Uterus (tissue), 4 donors: Measurements from ENCODE around the gene CD109. TPM values are rescaled to one million over a fixed set of nuclear protein-coding genes. Genes with fewer than 3 reads are reported as not detected.
A peak's percentile ranks its signal among the peaks of the same experiment; 100 is the strongest.

Experiments
- DNase-seq, 2 donors: peaks; one replicate each; pipeline ENCODE4 v3.0.0-alpha.2; 2019 to 2020
- H3K27ac ChIP-seq, 2 donors: fragments of 200-600 bp; sonication (generic); 1 replicate in 1 of 2; 2 replicates in 1 of 2; pipeline ENCODE4 v1.5.1; 2016 to 2018
- H3K27me3 ChIP-seq, 2 donors: fragments of 200-600 bp; sonication (generic); one replicate each; pipeline ENCODE4 v1.5.1; 2018 to 2019; ENCODE audit warnings: control low read depth in 1 of 2
- H3K36me3 ChIP-seq, 2 donors: fragments of 200-600 bp; sonication (generic); one replicate each; pipeline ENCODE4 v1.5.1; 2019; ENCODE audit warnings: control low read depth in 1 of 2
- H3K4me1 ChIP-seq, 2 donors: fragments of 200-600 bp; sonication (generic); one replicate each; pipeline ENCODE4 v1.5.1; 2018 to 2019; ENCODE audit warnings: control low read depth in 1 of 2
- H3K4me3 ChIP-seq, 2 donors: fragments of 200-600 bp; sonication (generic); 1 replicate in 1 of 2; 2 replicates in 1 of 2; pipeline ENCODE4 v1.5.1; 2018 to 2019; ENCODE audit warnings: mild to moderate bottlenecking in 1 of 2
- H3K9me3 ChIP-seq, 2 donors: fragments of 200-600 bp; sonication (generic); one replicate each; pipeline ENCODE4 v1.5.1; 2019; ENCODE audit warnings: control low read depth in 1 of 2
- POLR2A ChIP-seq, 2 donors: fragments of 450-650 bp; IDR thresholded peaks; one replicate each; pipeline ENCODE4 v1.6.1; 2016; ENCODE audit warnings: antibody characterized with exemption in 2 of 2, mild to moderate bottlenecking in 1 of 2, moderate library complexity in 1 of 2
- intact Hi-C: fragments of 100-400 bp; cut with DNase I; formaldehyde crosslinking; loops from one replicate; pipeline ENCODE4 v1.15.1; 2023; ENCODE audit warnings: low total_unique reads
- total RNA-seq, 4 donors: library from RNA; depleted of rRNA in 3 of 4; stranded (reverse); fragments of >200 nt in 3 of 4; gene quantifications; one replicate each; pipeline versions ENCODE4 v1.1.0 to v1.2.4, GENCODE V29; 2014 to 2023
- TF ChIP-seq, protein P1 (sequence below), 4 experiments: fragments of 200-600 bp in 2 of 4; fragments of 450-650 bp in 2 of 4; sonication (generic) in 2 of 4; IDR thresholded peaks; one replicate each; pipeline ENCODE4 v1.5.1; 2016 to 2019; ENCODE audit warnings: antibody characterized with exemption in 4 of 4, mild to moderate bottlenecking in 2 of 4, moderate library complexity in 1 of 4
- donor health status: DM: yes; HTN: yes; CAD: no.

The CD109 gene
- total RNA-seq, 4 donors from 2014 or later, result 26.6 to 59.0 (median 36.8) TPM

- intact Hi-C loops, result no loop called here
- peak; percentile 93 to 95 for DNase-seq
- H3K27ac ChIP-seq, result peak within 1 kb of the TSS; percentile 97
- no peaks in the 10 kb centered on the region for H3K36me3 ChIP-seq
- H3K4me3 ChIP-seq, result peak within 1 kb of the TSS; percentile 93 to 100
- TF ChIP-seq, protein P1, sequence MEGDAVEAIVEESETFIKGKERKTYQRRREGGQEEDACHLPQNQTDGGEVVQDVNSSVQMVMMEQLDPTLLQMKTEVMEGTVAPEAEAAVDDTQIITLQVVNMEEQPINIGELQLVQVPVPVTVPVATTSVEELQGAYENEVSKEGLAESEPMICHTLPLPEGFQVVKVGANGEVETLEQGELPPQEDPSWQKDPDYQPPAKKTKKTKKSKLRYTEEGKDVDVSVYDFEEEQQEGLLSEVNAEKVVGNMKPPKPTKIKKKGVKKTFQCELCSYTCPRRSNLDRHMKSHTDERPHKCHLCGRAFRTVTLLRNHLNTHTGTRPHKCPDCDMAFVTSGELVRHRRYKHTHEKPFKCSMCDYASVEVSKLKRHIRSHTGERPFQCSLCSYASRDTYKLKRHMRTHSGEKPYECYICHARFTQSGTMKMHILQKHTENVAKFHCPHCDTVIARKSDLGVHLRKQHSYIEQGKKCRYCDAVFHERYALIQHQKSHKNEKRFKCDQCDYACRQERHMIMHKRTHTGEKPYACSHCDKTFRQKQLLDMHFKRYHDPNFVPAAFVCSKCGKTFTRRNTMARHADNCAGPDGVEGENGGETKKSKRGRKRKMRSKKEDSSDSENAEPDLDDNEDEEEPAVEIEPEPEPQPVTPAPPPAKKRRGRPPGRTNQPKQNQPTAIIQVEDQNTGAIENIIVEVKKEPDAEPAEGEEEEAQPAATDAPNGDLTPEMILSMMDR (IDR thresholded peaks at IDR 0.05), result no peak
- peak; percentile 65 to 76 for TF ChIP-seq POLR2A (IDR thresholded peaks at IDR 0.05)
- no peaks in the 10 kb centered on the region for H3K9me3 ChIP-seq
- H3K27me3 ChIP-seq, result no peaks in the 10 kb centered on the region
- H3K4me1 ChIP-seq, result peaks cover 0 to 7% of the 10 kb centered on the region in 2 donors
Measured at GRCh38 chr6:73653571-73654424, 42.2 kb upstream of the CD109 start, which contains the start of gene SLC17A5. Gene SLC17A5 (minus strand): TSS chr6:73653992. CDS start chr6:73653886, 106 bp downstream.

DNA sequence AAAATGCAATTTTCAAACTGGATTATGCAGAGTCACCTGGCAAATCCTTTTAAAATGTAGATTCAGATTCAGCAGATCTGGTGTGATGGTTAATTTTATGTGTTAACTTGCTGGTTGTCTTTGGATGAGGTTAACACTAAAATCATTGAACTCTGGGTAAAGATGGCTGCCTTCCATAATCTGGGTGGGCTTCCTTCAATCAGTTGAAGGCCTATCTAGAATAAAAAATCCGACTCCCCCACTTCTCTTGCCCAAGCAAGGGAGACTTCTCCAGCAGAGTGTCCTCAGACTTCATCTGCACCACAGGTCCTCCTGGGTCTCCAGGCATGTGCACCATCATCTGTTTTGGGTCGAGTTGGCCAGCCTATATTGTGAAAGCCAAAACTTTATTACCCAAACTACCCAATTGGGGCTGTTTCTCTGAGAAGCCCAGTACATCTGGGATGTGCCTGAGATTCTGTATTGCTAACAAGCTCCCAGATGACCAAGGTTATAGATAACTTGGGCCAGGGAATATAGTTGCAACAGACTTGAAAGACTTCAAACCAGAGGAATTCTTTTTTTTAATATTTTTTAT lies 40.6 kb upstream of the CD109 start:
- no peaks in the 10 kb centered on the region for H3K27me3 ChIP-seq
- H3K4me1 ChIP-seq, result peaks cover 0 to 7% of the 10 kb centered on the region in 2 donors
- no peaks in the 10 kb centered on the region for H3K9me3 ChIP-seq
- H3K4me3 ChIP-seq, result no peak overlapping the region
- intact Hi-C loops, result no loop called here
- DNase-seq, result no peak
- peak overlapping the region; percentile 97 for H3K27ac ChIP-seq
- no peaks in the 10 kb centered on the region for H3K36me3 ChIP-seq
- TF ChIP-seq POLR2A (IDR thresholded peaks at IDR 0.05), result no peak
- TF ChIP-seq, protein P1 (IDR thresholded peaks at IDR 0.05), result no peak

DNA sequence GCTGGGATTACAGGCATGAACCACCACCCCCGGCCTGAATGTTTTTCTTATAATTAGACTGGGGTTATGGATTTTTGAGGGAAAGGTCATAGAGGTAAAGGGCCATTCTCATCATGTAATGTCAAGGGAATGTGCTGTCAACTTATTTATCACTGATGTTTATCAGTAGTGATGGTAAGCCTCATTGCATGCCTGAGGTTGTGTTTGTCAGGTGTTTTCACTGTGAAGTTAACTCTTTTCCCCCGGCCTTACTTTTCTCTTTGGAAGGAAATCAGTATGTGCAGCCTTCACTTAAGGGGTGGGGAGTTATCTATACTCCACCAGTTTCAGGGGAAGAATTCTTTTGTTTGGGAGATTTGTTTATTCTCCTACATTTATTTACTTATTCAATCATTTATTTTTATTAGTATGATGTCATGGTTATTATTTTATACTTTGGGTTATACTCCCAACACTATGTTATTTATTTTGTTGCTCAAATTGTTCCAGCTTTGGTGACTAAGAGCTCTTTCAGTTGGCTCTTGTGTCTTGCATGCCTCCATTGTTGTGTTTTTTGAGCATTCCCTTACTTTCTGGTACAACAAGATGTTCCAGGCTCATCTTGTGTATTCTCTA lies 39.4 kb upstream of the CD109 start:
- no peaks in the 10 kb centered on the region for H3K27me3 ChIP-seq
- H3K4me3 ChIP-seq, result no peak overlapping the region
- peaks cover 0 to 7% of the 10 kb centered on the region in 2 donors for H3K4me1 ChIP-seq
- no peak overlapping the region for H3K27ac ChIP-seq
- H3K36me3 ChIP-seq, result no peaks in the 10 kb centered on the region
- TF ChIP-seq POLR2A (IDR thresholded peaks at IDR 0.05), result no peak
- TF ChIP-seq, protein P1 (IDR thresholded peaks at IDR 0.05), result no peak
- no peaks in the 10 kb centered on the region for H3K9me3 ChIP-seq
- intact Hi-C loops, result no loop called here
- no peak for DNase-seq

- H3K4me1 ChIP-seq, result peaks cover 0 to 7% of the 10 kb centered on the region in 2 donors
- H3K4me3 ChIP-seq, result no peak overlapping the region
- DNase-seq, result no peak
- H3K36me3 ChIP-seq, result no peaks in the 10 kb centered on the region
- no peaks in the 10 kb centered on the region for H3K9me3 ChIP-seq
- H3K27ac ChIP-seq, result no peak overlapping the region
- no peak for TF ChIP-seq POLR2A (IDR thresholded peaks at IDR 0.05)
- TF ChIP-seq, protein P1 (IDR thresholded peaks at IDR 0.05), result no peak
- H3K27me3 ChIP-seq, result no peaks in the 10 kb centered on the region
- intact Hi-C loops, result no loop called here
Measured at GRCh38 chr6:73657201-73657600, 38.8 kb upstream of the CD109 start.

DNA sequence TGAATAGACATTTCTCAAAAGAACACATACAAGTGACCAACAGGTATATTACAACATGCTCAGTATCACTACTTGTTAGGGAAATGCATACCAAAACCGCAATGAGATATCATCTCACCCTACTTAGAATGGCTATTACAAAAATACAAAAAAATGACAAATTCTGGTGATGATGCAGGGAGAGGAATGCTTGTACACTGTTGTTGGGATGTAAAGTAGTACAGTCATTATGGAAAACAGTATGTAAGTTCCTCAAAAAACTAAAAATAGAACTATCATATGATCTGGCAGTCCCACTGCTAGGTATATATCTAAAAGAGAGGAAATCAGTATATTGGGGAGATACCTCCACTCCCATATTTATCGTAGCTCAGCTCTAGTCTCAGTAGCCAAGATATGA lies 31.3 kb upstream of the CD109 start:
- Histone ChIP-seq H3K4me3 (no peak overlapping the region), H3K9me3 (no peaks in the 10 kb centered on the region), H3K27ac (no peak overlapping the region), H3K4me1 (no peaks in the 10 kb centered on the region), H3K27me3 (no peaks in the 10 kb centered on the region), H3K36me3 (no peaks in the 10 kb centered on the region)
- DNase-seq, result no peak
- TF ChIP-seq, protein P1 (IDR thresholded peaks at IDR 0.05), result no peak
- no peak for TF ChIP-seq POLR2A (IDR thresholded peaks at IDR 0.05)
- intact Hi-C loops, result no loop called here
